Measurements from ENCODE around the gene APOC1. TPM values are rescaled to one million over a fixed set of nuclear protein-coding genes. Genes with fewer than 3 reads are reported as not detected.
"Not testable (repeated sequence)": the region's sequence is repeated elsewhere in the genome, so short reads cannot be mapped to it uniquely, and the experiment has no call there.

Gene APOC1
- polyA plus RNA-seq, 1 of the 3 experiments (the other 2 are of a cell fraction), result 2.7 TPM

DNA sequence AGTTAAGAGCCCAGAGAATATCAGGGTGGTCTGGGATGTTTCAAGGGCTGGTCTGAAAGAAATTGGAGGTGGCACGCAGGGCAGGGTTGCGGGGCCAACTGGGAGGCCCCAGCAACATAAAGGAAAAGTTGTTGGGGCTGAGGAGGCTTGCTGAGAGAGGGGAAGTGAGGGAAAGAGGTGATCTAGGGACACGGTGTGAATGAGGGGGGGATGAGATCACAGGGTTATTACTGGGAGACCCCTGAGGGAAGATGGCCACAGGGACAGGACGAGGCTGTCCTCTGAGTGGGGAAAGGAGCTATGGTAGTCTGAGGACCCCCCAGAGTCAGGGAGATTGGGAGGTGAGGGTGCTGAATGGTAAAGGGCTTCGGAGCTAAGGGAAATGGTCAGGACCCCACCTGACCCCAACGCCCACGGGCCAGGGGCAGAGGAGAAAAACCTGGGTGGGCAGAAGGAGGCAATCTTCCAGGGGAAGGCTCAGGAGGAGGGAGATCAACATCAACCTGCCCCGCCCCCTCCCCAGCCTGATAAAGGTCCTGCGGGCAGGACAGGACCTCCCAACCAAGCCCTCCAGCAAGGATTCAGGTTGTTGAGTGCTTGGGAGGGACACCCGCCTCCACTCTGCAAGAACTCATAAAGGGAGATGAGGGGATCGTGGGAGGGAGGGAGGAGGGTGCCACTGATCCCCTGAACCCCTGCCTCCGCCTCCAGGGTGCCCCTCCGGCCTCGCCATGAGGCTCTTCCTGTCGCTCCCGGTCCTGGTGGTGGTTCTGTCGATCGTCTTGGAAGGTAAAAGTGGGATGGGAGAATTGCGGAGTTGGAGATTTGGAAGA is 12.1 kb downstream of the APOC1 start:
- peak overlapping the region; percentile 63 for H3K4me2 ChIP-seq
- CTCF ChIA-PET, result interaction anchor here (0.7 to 1.2 kb wide), 2 partner anchors 11 to 383 kb away, joined by 3 to 4 read pairs; partner anchors contain the start of gene APOC1
- H3K9me2 ChIP-seq; H3K4me3 ChIP-seq (ENCODE audit: low read depth in 2 of 2, low read length in 1 of 2); H4K20me1 ChIP-seq (ENCODE audit: insufficient read depth); H3K27ac ChIP-seq (ENCODE audit: low read depth in 2 of 2, low read length in 1 of 2); H3K79me2 ChIP-seq (ENCODE audit: insufficient read depth); H3K9me3 ChIP-seq; H3K4me1 ChIP-seq (ENCODE audit: control insufficient read depth in 1 of 2, insufficient read depth in 2 of 2, low read depth in 1 of 2, low read length in 1 of 2); H3K36me3 ChIP-seq (replicated peaks in 1 of 2; ENCODE audit: control insufficient read depth in 1 of 2, insufficient read depth in 2 of 2, low read length in 1 of 2); H3K9ac ChIP-seq; H2AFZ ChIP-seq (ENCODE audit: low read depth); H3F3A ChIP-seq (replicated peaks; ENCODE audit: insufficient read depth); POLR2A ChIA-PET: not testable (repeated sequence)
- 0 out of 2 replicates have a peak, but pooled peaks cover 11% of the 10 kb centered on the region for H3K27me3 ChIP-seq (ENCODE audit: insufficient read depth)
- WGBS (ENCODE audit: low lambda C conversion rate), result 60% methylated on average over 14 of the region's 19 CpGs
- peak; percentile 33 for DNase-seq

DNA sequence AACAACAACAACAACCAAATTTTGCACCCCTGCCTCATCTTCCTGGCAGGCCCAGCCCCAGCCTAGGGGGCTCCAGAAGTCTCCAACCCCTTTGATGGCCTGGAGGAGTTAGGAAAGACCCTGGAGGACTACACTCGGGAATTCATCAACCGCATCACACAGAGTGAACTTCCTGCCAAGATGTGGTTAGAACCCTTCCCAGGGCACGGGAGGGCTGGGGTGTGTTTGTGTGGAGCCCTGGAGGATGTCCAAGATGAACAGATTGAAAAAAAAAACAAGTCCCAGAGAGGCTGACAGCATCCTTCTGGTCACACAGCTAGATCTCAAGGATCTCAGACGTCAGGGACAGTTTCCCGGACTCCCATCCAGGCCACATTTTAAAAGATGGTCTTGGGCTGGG is 13.3 kb downstream of the APOC1 start:
- ChIA-PET POLR2A (no interaction called here), CTCF (interaction anchor here (1.0 kb wide), 1 partner anchor 25 kb away, joined by 3 read pairs; no protein-coding TSS in a partner anchor)
- 73% methylated on average over 5 of the region's 5 CpGs for WGBS (ENCODE audit: low lambda C conversion rate)
- Histone ChIP-seq H3F3A (replicated peaks; ENCODE audit: insufficient read depth) (no peaks in the 10 kb centered on the region), H3K27ac (ENCODE audit: low read depth in 2 of 2, low read length in 1 of 2) (no peak overlapping the region), H3K4me1 (ENCODE audit: control insufficient read depth in 1 of 2, insufficient read depth in 2 of 2, low read depth in 1 of 2, low read length in 1 of 2) (no peaks in the 10 kb centered on the region; a peak in 1 of 4 replicates), H3K4me2 (0 out of 2 replicates have a peak overlapping the region, but pooled peaks have one; percentile 63), H3K9ac (no peak overlapping the region), H3K9me3 (no peaks in the 10 kb centered on the region), H4K20me1 (ENCODE audit: insufficient read depth) (no peaks in the 10 kb centered on the region), H3K9me2 (no peaks in the 10 kb centered on the region), H3K36me3 (replicated peaks in 1 of 2; ENCODE audit: control insufficient read depth in 1 of 2, insufficient read depth in 2 of 2, low read length in 1 of 2) (no peaks in the 10 kb centered on the region), H3K27me3 (ENCODE audit: insufficient read depth) (0 out of 2 replicates have a peak, but pooled peaks cover 14% of the 10 kb centered on the region), H3K4me3 (ENCODE audit: low read depth in 2 of 2, low read length in 1 of 2) (no peak overlapping the region), H2AFZ (ENCODE audit: low read depth) (no peak overlapping the region), H3K79me2 (ENCODE audit: insufficient read depth) (no peaks in the 10 kb centered on the region)
- peak; percentile 2 for DNase-seq
- no peak for TF ChIP-seq RCOR1 (IDR thresholded peaks at IDR 0.05; ENCODE audit: low read length)
- TF ChIP-seq GABPA (IDR thresholded peaks at IDR 0.05; ENCODE audit: low read depth), result no peak
- TF ChIP-seq NRF1 (IDR thresholded peaks at IDR 0.05; ENCODE audit: low read depth, low read length), result no peak
- TF ChIP-seq, protein P1, sequence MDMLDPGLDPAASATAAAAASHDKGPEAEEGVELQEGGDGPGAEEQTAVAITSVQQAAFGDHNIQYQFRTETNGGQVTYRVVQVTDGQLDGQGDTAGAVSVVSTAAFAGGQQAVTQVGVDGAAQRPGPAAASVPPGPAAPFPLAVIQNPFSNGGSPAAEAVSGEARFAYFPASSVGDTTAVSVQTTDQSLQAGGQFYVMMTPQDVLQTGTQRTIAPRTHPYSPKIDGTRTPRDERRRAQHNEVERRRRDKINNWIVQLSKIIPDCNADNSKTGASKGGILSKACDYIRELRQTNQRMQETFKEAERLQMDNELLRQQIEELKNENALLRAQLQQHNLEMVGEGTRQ (IDR thresholded peaks at IDR 0.05; ENCODE audit: borderline replicate concordance, low read depth, low read length), result no peak
- no peak for TF ChIP-seq CHD2 (IDR thresholded peaks at IDR 0.05; ENCODE audit: low read length, partially characterized antibody)

DNA sequence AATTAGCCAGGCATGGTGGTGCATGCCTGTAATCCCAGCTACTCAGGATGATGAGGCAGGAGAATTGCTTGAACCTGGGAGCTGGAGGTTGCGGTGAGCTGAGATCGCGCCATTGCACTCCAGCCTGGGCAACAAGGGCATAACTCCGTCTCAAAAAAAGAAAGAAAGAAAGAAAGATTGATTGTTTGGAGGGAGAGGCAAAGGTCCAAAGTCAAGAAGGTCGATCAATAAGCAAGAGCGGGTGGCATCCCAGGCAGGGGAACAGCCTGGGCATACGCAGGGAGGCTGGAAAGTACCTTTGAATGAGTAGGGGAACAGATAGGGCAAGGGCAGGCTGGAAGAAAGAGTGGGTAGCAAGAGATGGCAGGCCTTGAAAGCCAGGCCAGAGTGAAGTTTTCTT is 15.7 kb downstream of the APOC1 start:
- WGBS (ENCODE audit: low lambda C conversion rate), result 70% methylated on average over 7 of the region's 7 CpGs
- DNase-seq, result no peak
- Histone ChIP-seq H4K20me1 (ENCODE audit: insufficient read depth) (no peaks in the 10 kb centered on the region), H3F3A (replicated peaks; ENCODE audit: insufficient read depth) (no peaks in the 10 kb centered on the region), H3K9me2 (no peaks in the 10 kb centered on the region), H3K9me3 (no peaks in the 10 kb centered on the region), H3K4me2 (no peak overlapping the region), H3K4me3 (ENCODE audit: low read depth in 2 of 2, low read length in 1 of 2) (no peak overlapping the region), H3K79me2 (ENCODE audit: insufficient read depth) (no peaks in the 10 kb centered on the region), H2AFZ (ENCODE audit: low read depth) (no peak overlapping the region), H3K27ac (ENCODE audit: low read depth in 2 of 2, low read length in 1 of 2) (no peak overlapping the region), H3K36me3 (replicated peaks in 1 of 2; ENCODE audit: control insufficient read depth in 1 of 2, insufficient read depth in 2 of 2, low read length in 1 of 2) (no peaks in the 10 kb centered on the region), H3K4me1 (ENCODE audit: control insufficient read depth in 1 of 2, insufficient read depth in 2 of 2, low read depth in 1 of 2, low read length in 1 of 2) (no peaks in the 10 kb centered on the region; a peak in 1 of 4 replicates), H3K9ac (no peak overlapping the region), H3K27me3 (ENCODE audit: insufficient read depth) (0 out of 2 replicates have a peak, but pooled peaks cover 14% of the 10 kb centered on the region)
- TF ChIP-seq EP300 (IDR thresholded peaks at IDR 0.05; ENCODE audit: borderline replicate concordance in 1 of 2, low read depth in 1 of 2, low read length in 1 of 2), result no peak
- no peak for TF ChIP-seq RFX5 (IDR thresholded peaks at IDR 0.05; ENCODE audit: low read length)
- no peak for TF ChIP-seq GABPA (IDR thresholded peaks at IDR 0.05; ENCODE audit: low read depth)
- no peak for TF ChIP-seq SMC3 (IDR thresholded peaks at IDR 0.05; ENCODE audit: low read depth, low read length)
- no peak for TF ChIP-seq JUND (IDR thresholded peaks at IDR 0.05)
- TF ChIP-seq RCOR1 (IDR thresholded peaks at IDR 0.05; ENCODE audit: low read length), result no peak
- TF ChIP-seq TCF12 (IDR thresholded peaks at IDR 0.05), result no peak
- TF ChIP-seq YY1 (IDR thresholded peaks at IDR 0.05; ENCODE audit: low read depth), result no peak
- TF ChIP-seq, protein P2, sequence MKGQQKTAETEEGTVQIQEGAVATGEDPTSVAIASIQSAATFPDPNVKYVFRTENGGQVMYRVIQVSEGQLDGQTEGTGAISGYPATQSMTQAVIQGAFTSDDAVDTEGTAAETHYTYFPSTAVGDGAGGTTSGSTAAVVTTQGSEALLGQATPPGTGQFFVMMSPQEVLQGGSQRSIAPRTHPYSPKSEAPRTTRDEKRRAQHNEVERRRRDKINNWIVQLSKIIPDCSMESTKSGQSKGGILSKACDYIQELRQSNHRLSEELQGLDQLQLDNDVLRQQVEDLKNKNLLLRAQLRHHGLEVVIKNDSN (IDR thresholded peaks at IDR 0.05; ENCODE audit: borderline replicate concordance, low read depth), result no peak
- TF ChIP-seq SIN3A (IDR thresholded peaks at IDR 0.05; ENCODE audit: borderline replicate concordance, low read depth, low read length), result no peak
- TF ChIP-seq TEAD4 (IDR thresholded peaks at IDR 0.05; ENCODE audit: borderline replicate concordance, insufficient read depth), result no peak
- no peak for TF ChIP-seq NRF1 (IDR thresholded peaks at IDR 0.05; ENCODE audit: low read depth, low read length)
- no peak for TF ChIP-seq ELF1 (IDR thresholded peaks at IDR 0.05)
- TF ChIP-seq RXRA (IDR thresholded peaks at IDR 0.05; ENCODE audit: borderline replicate concordance, low read depth), result no peak
- POLR2A ChIA-PET, result no interaction called here
- CTCF ChIA-PET, result no interaction called here
